Right atrium auricular region (tissue), 2 donors: ENCODE results near the gene STK11IP. TPM values are rescaled to one million over a fixed set of nuclear protein-coding genes. Genes with fewer than 3 reads are reported as not detected.

ENCODE experiments used
- DNase-seq: peaks from one replicate; pipeline ENCODE4 v3.0.0-alpha.2; 2019; ENCODE audit warnings: low spot score
- H3K27ac ChIP-seq, 2 donors: fragments of 200-600 bp; sonication (generic); 1 replicate in 1 of 2; 2 replicates in 1 of 2; pipeline ENCODE4 v1.5.1; 2016 to 2019
- H3K27me3 ChIP-seq, 2 donors: fragments of 200-600 bp; sonication (generic); one replicate each; pipeline versions ENCODE4 v1.5.1 to v1.6.0; 2017 to 2019
- H3K36me3 ChIP-seq: fragments of 200-600 bp; sonication (generic); one replicate; pipeline ENCODE4 v1.5.1; 2016
- H3K4me1 ChIP-seq, 2 donors: fragments of 200-600 bp; sonication (generic); one replicate each; pipeline versions ENCODE4 v1.5.1 to v1.6.0; 2017 to 2019
- H3K4me3 ChIP-seq, 2 donors: fragments of 200-600 bp; sonication (generic); 1 replicate in 1 of 2; 2 replicates in 1 of 2; pipeline ENCODE4 v1.5.1; 2017 to 2019; ENCODE audit warnings: mild to moderate bottlenecking in 1 of 2, moderate library complexity in 1 of 2
- H3K9me3 ChIP-seq, 2 donors: fragments of 200-600 bp; sonication (generic); one replicate each; pipeline ENCODE4 v1.5.1; 2019
- CTCF ChIP-seq, 2 donors: fragments of 200-600 bp; sonication (generic); IDR thresholded peaks; one replicate each; pipeline ENCODE4 v1.5.1; 2019; ENCODE audit warnings: antibody characterized with exemption in 2 of 2
- total RNA-seq, 2 donors: library from RNA; depleted of rRNA; stranded (reverse); fragments of >200 nt; gene quantifications; one replicate each; pipeline ENCODE4 v1.1.0, GENCODE V29; 2016

The STK11IP gene
- total RNA-seq, 2 donors from 2014 or later = 5.5 to 6.6 TPM

- peaks cover 0 to 29% of the 10 kb centered on the region in 2 donors for H3K4me1 ChIP-seq
- peaks cover 33% of the 10 kb centered on the region for H3K36me3 ChIP-seq
- H3K27me3 ChIP-seq = no peaks in the 10 kb centered on the region
- H3K9me3 ChIP-seq = no peaks in the 10 kb centered on the region
- DNase-seq = no peak
- no peak overlapping the region for H3K4me3 ChIP-seq
- no peak for TF ChIP-seq CTCF (IDR thresholded peaks at IDR 0.05)
- no peak overlapping the region for H3K27ac ChIP-seq
These were observed 15.9 kb downstream of the STK11IP start for GRCh38 chr2:219613461-219614070.

GRCh38 chr2:219614076-219614860 is 16.6 kb downstream of the STK11IP start:
- Histone ChIP-seq H3K4me1 (peaks cover 0 to 28% of the 10 kb centered on the region in 2 donors), H3K27me3 (no peaks in the 10 kb centered on the region), H3K9me3 (no peaks in the 10 kb centered on the region), H3K4me3 (no peak overlapping the region), H3K27ac (no peak overlapping the region), H3K36me3 (peaks cover 27% of the 10 kb centered on the region)
- no peak for TF ChIP-seq CTCF (IDR thresholded peaks at IDR 0.05)
- DNase-seq = no peak

GRCh38 chr2:219615036-219615435 is 17.4 kb downstream of the STK11IP start:
- peaks cover 0 to 23% of the 10 kb centered on the region in 2 donors for H3K4me1 ChIP-seq
- TF ChIP-seq CTCF (IDR thresholded peaks at IDR 0.05) = no peak
- H3K4me3 ChIP-seq = no peak overlapping the region
- H3K36me3 ChIP-seq = peaks cover 27% of the 10 kb centered on the region
- H3K9me3 ChIP-seq = no peaks in the 10 kb centered on the region
- H3K27me3 ChIP-seq = no peaks in the 10 kb centered on the region
- DNase-seq = no peak
- no peak overlapping the region for H3K27ac ChIP-seq

GRCh38 chr2:219615894-219616293 is 18.2 kb downstream of the STK11IP start:
- DNase-seq = no peak
- H3K9me3 ChIP-seq = no peaks in the 10 kb centered on the region
- H3K36me3 ChIP-seq = peaks cover 27% of the 10 kb centered on the region
- H3K27ac ChIP-seq = peak overlapping the region; percentile 56 to 61
- H3K27me3 ChIP-seq = no peaks in the 10 kb centered on the region
- H3K4me1 ChIP-seq = peaks cover 0 to 23% of the 10 kb centered on the region in 2 donors
- no peak overlapping the region for H3K4me3 ChIP-seq
- no peak for TF ChIP-seq CTCF (IDR thresholded peaks at IDR 0.05)

GRCh38 chr2:219616550-219616949 is 18.9 kb downstream of the STK11IP start:
- Histone ChIP-seq H3K36me3 (peaks cover 26% of the 10 kb centered on the region), H3K27me3 (no peaks in the 10 kb centered on the region), H3K4me3 (no peak overlapping the region), H3K9me3 (no peaks in the 10 kb centered on the region), H3K4me1 (peaks cover 0 to 23% of the 10 kb centered on the region in 2 donors), H3K27ac (peak overlapping the region; percentile 56 to 61)
- no peak for TF ChIP-seq CTCF (IDR thresholded peaks at IDR 0.05)
- no peak for DNase-seq
